K562 (cell line): ENCODE data around the gene CNIH3. TPM values are rescaled to one million over a fixed set of nuclear protein-coding genes. Genes with fewer than 3 reads are reported as not detected.

Experiments
- ATAC-seq: fragments of 200-7000 bp; cut with Tn5 transposase; 3 replicates; pipeline ENCODE4 v1.9.1; 2020; ENCODE audit warnings: moderate library complexity
- BruUV-seq: library from RNA; stranded (reverse); fragments of 400-500 nt; replicated peaks from 2 replicates; lab custom pipeline; 2021; lab: Mats Ljungman, UMichigan
- CTCF ChIA-PET: fragments of 300-600 bp; formaldehyde crosslinking; extraction: SDS; loops from one replicate; lab custom pipeline; 2021; ENCODE audit warnings: low intra/inter-chr PET ratio; lab: Yijun Ruan, JAX
- POLR2A ChIA-PET: fragments of 300-600, 350-650 bp; sonication (Branson Sonifier 250); formaldehyde crosslinking; extraction: SDS; loops from one replicate; lab custom pipeline; 2021; ENCODE audit warnings: antibody characterized with exemption, inconsistent platforms; lab: Yijun Ruan, JAX
- DNase-seq, 4 experiments: peaks; one replicate each; pipeline versions ENCODE4 v3.0.0 to v3.0.0-alpha.2; 2011 to 2018; ENCODE audit warnings: low spot score in 3 of 4, mixed read lengths in 3 of 4; ENCODE audit errors: extremely low read depth in 1 of 4
- FAIRE-seq: peaks from 2 replicates; lab custom pipeline; 2011; peaks lifted over from hg19 to GRCh38; lab: Jason Lieb, UNC
- H2AFZ ChIP-seq: 2 replicates; pipeline ENCODE4 v1.6.0; 2011; ENCODE audit warnings: low read depth, low read length, control low read depth, inconsistent platforms
- H3K27ac ChIP-seq: fragments of 200-600 bp; 3 replicates; pipeline ENCODE4 v1.8.0; 2011; ENCODE audit warnings: low read depth, mild to moderate bottlenecking, control low read depth, inconsistent platforms, low read length, moderate library complexity, mixed read lengths; ENCODE audit errors: extremely low read depth
- H3K27me3 ChIP-seq, 2 experiments: fragments of 300-600 bp in 1 of 2; 2 replicates in 1 of 2; 3 replicates in 1 of 2; pipeline versions ENCODE4 v1.6.0 to v1.8.0; 2011; ENCODE audit warnings: inconsistent platforms in 2 of 2, low read length in 2 of 2, mild to moderate bottlenecking in 1 of 2, mixed read lengths in 1 of 2, moderate library complexity in 1 of 2; ENCODE audit not compliant: control insufficient read depth in 2 of 2, insufficient read depth in 2 of 2
- H3K36me3 ChIP-seq: fragments of 300-600 bp; 3 replicates; pipeline ENCODE4 v1.8.0; 2011; ENCODE audit warnings: mild to moderate bottlenecking, low read length, inconsistent platforms; ENCODE audit not compliant: control insufficient read depth, insufficient read depth
- H3K4me1 ChIP-seq, 2 experiments: fragments of 200-600 bp in 1 of 2; replicated peaks in 1 of 2; 2 replicates in 1 of 2; 3 replicates in 1 of 2; pipeline versions ENCODE4 v1.5.1 to v1.8.0; 2011; ENCODE audit warnings: inconsistent platforms in 2 of 2, low read length in 2 of 2, mild to moderate bottlenecking in 1 of 2, mixed read lengths in 1 of 2, moderate library complexity in 1 of 2; ENCODE audit not compliant: control insufficient read depth in 2 of 2, insufficient read depth in 2 of 2
- H3K4me2 ChIP-seq: 2 replicates; pipeline ENCODE4 v1.6.1; 2011; ENCODE audit warnings: low read length, control low read depth, inconsistent platforms, mixed read lengths; ENCODE audit not compliant: insufficient read depth
- H3K4me3 ChIP-seq: fragments of 200-600 bp; sonication (generic), shearing (Covaris generic); 2 replicates; pipeline ENCODE4 v1.5.1; 2016; ENCODE audit warnings: control low read depth, inconsistent platforms
- H3K79me2 ChIP-seq: fragments of 200-600 bp; 3 replicates; pipeline ENCODE4 v1.8.0; 2011; ENCODE audit warnings: low read length, inconsistent platforms; ENCODE audit not compliant: control insufficient read depth, insufficient read depth
- H3K9ac ChIP-seq, 2 experiments: 2 replicates each; pipeline versions ENCODE4 v1.6.0 to v1.6.1; 2011; ENCODE audit warnings: low read depth in 2 of 2, low read length in 2 of 2, control low read depth in 1 of 2, inconsistent platforms in 1 of 2, mild to moderate bottlenecking in 1 of 2, mixed read lengths in 1 of 2; ENCODE audit not compliant: insufficient read depth in 1 of 2
- H3K9me1 ChIP-seq: one replicate; pipeline ENCODE4 v1.6.0; 2011; ENCODE audit warnings: inconsistent platforms, mild to moderate bottlenecking, low read length, moderate library complexity; ENCODE audit not compliant: control insufficient read depth, insufficient read depth
- H3K9me3 ChIP-seq: replicated peaks from 2 replicates; pipeline ENCODE4 v1.5.1; 2011; ENCODE audit warnings: low read depth, low read length, inconsistent platforms; ENCODE audit not compliant: control insufficient read depth, insufficient read depth
- H4K20me1 ChIP-seq: replicated peaks from 2 replicates; pipeline ENCODE4 v1.6.1; 2011; ENCODE audit warnings: low read length, inconsistent platforms, mixed read lengths; ENCODE audit not compliant: control insufficient read depth, insufficient read depth
- CCAR2 ChIP-seq: fragments of 200-400 bp; formaldehyde crosslinking; IDR thresholded peaks from 2 replicates; pipeline ENCODE4 v1.6.1; 2017; ENCODE audit warnings: mild to moderate bottlenecking, low read depth, low read length
- CHD1 ChIP-seq: fragments of 200-600 bp; sonication (generic); IDR thresholded peaks from one replicate; pipeline ENCODE4 v1.6.1; 2012; ENCODE audit warnings: mild to moderate bottlenecking, moderate library complexity, low read length, inconsistent platforms
- ELF2 ChIP-seq: fragments of 250-450 bp; sonication (Bioruptor Pico); IDR thresholded peaks from 2 replicates; pipeline ENCODE4 v1.5.0; 2021; ENCODE audit warnings: mild to moderate bottlenecking
- FOSL1 ChIP-seq: fragments of 200-800 bp; sonication (Bioruptor generic); conservative IDR thresholded peaks from 2 replicates; pipeline ENCODE4 v1.6.1; 2016; ENCODE audit warnings: missing genetic modification characterization, missing compliant biosample characterization
- NCOA1 ChIP-seq: fragments of 450-650 bp; IDR thresholded peaks from 2 replicates; pipeline ENCODE4 v1.6.1; 2016; ENCODE audit warnings: low read depth
- SMARCE1 ChIP-seq: fragments of 450-650 bp; IDR thresholded peaks from 2 replicates; pipeline ENCODE4 v1.7.1; 2016; ENCODE audit warnings: mild to moderate bottlenecking
- whole genome bisulfite sequencing: fragments of 100-300 bp; shearing (Covaris generic); methylation state at CpG from one replicate; pipeline ENCODE4 v1.1.6; 2016; ENCODE audit warnings: low coverage, mixed read lengths; ENCODE audit not compliant: insufficient coverage; ENCODE audit errors: missing lambda C conversion rate; 5-methylcytosine and 5-hydroxymethylcytosine counted together
- in situ Hi-C: fragments of 300-500 bp; cut with MboI; formaldehyde crosslinking; loops from 4 replicates; pipeline ENCODE4 v1.15.0; 2018; ENCODE audit warnings: inconsistent platforms, mixed read lengths
- intact Hi-C: fragments of 100-400 bp; cut with micrococcal nuclease; formaldehyde crosslinking; loops from 2 replicates; pipeline ENCODE4 v1.14.2; 2022
- polyA plus RNA-seq, 8 experiments: library from polyadenylated mRNA; depleted of rRNA in 4 of 8; stranded (reverse) in 5 of 8; unstranded in 3 of 8; fragments of >200 nt; fragmentation: Nextera tagmentation in 2 of 8; fragmentation: Illumina TruSeq in 1 of 8; extraction: Ambion mirVana in 2 of 8; extraction: Trizol in 1 of 8; gene quantifications; 2 replicates each; pipeline versions ENCODE4 v1.2.1 to v1.2.3, GENCODE V29; 2011 to 2014; ENCODE audit warnings: inconsistent platforms in 1 of 8, missing spikeins in 1 of 8
- total RNA-seq, 7 experiments: library from RNA; depleted of rRNA in 6 of 7; stranded (reverse); fragments of >200 nt in 6 of 7; fragmentation: Illumina TruSeq in 2 of 7; extraction: Trizol in 2 of 7; gene quantifications; 2 replicates each; pipeline versions ENCODE4 v1.2.1 to v1.2.3, GENCODE V29; 2011 to 2021; ENCODE audit warnings: low replicate concordance in 1 of 7

The CNIH3 gene
- total and polyA plus RNA-seq, 9 of the 15 experiments (the other 6 are each of a cell fraction or from before 2014, with no cell fraction given) = 0.14 to 1.8 (median 0.79) TPM

GRCh38 chr1:224759681-224760091 lies 143.6 kb downstream of the CNIH3 start (continued):
- TF ChIP-seq SMARCE1 (no peak), FOSL1 (no peak), ELF2 (CRISPR knock-in tag) (no peak), CCAR2 (no peak), NCOA1 (no peak), CHD1 (no peak)

- no peak for DNase-seq
- in situ Hi-C loops (no loop called here), intact Hi-C loops (no loop called here)
- no peaks in the 10 kb centered on the region for H3K9me3 ChIP-seq
- no peak overlapping the region for H3K9ac ChIP-seq
- ChIA-PET CTCF (no interaction called here), POLR2A (no interaction called here)
- H3K27ac ChIP-seq = no peak overlapping the region
- H3K4me3 ChIP-seq = no peak overlapping the region
- WGBS = 0% methylated on average over 2 of the region's 2 CpGs
- no peak for FAIRE-seq
- H3K9me1 ChIP-seq = peaks cover 2% of the 10 kb centered on the region
- no peaks in the 10 kb centered on the region for H3K4me1 ChIP-seq
- H3K79me2 ChIP-seq = no peaks in the 10 kb centered on the region
- no TSS peak for BruUV-seq
- ATAC-seq = no peak
- 0 out of 5 replicates have a peak, but pooled peaks cover 0 to 6% of the 10 kb centered on the region in 2 experiments for H3K27me3 ChIP-seq
- H4K20me1 ChIP-seq = no peaks in the 10 kb centered on the region
- no peaks in the 10 kb centered on the region for H3K36me3 ChIP-seq
- no peak overlapping the region for H3K4me2 ChIP-seq
- no peak for TF ChIP-seq FOSL1
- no peak overlapping the region for H2AFZ ChIP-seq
Measured at GRCh38 chr1:224760163-224760562, 144.0 kb downstream of the CNIH3 start.
